COR-L47 (cell line): ENCODE data around the gene SMYD3.

Experiments used
- DNase-seq: peaks from one replicate; lab custom pipeline; 2025; lab: John Stamatoyannopoulos, UW

SMYD3 gene

DNA sequence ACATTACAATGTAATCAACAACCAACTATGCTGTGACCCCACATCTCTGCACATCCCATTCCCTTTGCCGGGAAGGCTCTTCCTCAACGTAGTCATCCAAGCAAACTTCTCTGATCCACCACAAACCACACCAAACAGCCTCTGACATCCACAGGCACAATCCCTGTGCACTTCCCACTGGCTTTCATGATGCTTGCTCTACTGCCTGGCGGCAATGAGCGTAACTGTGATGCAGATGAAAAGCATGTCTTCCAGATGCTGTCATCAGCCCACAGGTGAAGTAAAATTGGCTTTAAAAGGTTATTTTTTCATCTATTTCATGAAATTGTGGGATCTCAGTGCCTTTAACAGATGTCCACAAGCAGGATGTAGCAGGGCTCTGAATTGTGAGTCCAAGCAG lies 635.2 kb downstream of the SMYD3 start:
- no peak for DNase-seq

DNA sequence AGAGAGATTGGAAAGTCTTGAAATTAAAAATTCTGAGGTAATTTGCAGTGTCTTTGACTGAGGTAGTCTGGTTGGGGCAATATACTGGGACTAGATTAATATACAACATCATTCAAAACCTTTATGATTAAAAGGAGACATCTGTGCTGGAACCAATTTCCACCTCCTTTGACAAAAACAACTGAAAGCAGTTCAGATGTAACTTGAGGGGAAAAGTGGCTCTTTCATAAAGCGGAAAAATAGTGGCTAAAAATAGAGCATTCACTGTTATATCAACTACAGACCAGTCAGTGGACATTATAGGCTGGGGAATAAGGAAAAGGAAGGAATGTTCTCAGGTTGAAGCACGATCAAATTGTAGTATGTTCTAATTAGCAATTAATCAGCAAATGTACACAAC lies 635.9 kb downstream of the SMYD3 start:
- no peak for DNase-seq

DNA sequence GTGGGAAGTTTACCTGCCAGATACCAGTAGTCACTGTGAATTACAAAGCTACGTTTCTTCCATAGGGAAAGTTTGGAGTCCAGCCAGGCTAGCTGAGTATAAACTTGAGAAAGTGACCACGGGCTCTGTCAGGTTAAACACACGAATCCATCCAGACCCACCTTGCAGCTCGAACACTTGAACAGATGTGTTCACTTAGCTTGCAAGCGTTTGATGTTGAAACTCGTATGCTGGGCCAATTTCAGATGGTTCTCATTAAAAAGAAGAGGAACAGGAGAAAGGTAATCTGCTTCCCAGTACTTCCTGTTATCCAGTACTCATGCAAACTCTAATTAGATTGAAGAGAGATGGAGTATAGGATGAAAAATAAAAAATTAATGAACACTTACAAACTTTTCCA lies 636.4 kb downstream of the SMYD3 start:
- DNase-seq, result no peak

DNA sequence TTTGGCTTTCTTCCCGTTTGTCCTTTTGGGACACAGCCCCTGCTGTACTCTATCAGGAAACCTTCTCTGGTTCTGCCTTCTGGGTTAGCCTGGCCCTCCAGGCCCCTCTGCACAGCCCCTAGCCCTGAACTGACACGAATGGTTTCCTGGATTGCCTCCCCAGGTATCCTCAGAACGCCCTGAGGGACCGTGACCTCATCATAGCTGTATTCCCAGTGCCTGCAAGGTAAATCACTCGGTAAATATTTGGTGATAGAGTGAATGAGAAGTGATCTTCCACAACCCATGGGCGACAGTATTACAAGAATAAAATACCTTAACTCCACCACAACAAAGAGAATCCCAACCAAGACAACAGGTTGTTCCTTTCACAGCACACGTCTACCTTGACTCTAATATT lies 637.2 kb downstream of the SMYD3 start:
- no peak for DNase-seq

DNA sequence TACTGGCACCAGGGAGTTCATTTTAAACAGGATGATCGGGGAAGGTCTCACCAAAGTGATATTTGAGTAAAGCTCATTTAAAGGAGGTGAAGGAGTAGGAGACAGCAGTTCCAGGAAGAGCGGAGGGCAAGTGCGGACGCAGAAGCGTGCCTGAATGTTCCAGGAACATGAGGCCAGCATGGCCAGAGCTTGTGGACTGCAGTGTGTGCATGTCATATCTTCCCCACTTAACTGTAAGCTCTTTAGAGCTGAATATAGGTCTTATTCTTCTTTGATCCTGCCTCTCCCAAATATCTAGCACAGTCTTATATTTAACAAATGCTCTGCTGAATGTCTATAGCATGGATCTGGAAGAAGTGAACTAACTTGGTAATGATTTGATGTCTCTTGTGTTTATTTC lies 639.3 kb downstream of the SMYD3 start:
- no peak for DNase-seq

GRCh38 chr1:245864872-245865271 lies 642.2 kb downstream of the SMYD3 start:
- DNase-seq, result no peak

DNA sequence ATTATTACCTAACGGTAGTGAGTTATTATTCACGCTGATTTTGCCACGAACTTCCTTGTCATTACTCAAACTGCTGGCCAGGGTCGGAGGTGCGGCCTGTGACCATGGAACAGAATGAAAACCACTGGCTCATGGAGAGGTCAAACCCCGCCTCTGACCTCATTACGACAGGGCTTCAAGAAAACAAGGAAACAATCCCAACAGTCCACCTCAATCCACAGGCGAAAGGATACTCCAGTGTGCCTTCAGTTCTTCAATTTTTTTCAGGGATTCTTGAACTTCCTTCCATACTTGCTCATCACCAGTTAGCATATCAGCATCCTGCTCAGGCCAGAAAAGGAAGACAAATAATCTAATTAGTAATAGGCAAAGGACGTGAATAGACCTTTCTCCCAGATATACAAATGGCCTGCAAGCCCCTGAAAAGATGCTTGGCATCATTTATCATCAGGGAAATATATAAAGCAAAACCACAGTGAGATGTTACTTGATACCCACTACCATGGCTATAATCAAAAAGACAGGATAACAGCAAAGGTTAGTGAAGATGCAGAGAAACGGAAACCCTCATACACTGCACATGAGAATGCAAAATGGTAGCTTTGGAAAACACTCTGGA lies 643.4 kb downstream of the SMYD3 start:
- no peak for DNase-seq

- DNase-seq, result no peak
Observed at GRCh38 chr1:245862812-245863540, 644.1 kb downstream of the SMYD3 start.

DNA sequence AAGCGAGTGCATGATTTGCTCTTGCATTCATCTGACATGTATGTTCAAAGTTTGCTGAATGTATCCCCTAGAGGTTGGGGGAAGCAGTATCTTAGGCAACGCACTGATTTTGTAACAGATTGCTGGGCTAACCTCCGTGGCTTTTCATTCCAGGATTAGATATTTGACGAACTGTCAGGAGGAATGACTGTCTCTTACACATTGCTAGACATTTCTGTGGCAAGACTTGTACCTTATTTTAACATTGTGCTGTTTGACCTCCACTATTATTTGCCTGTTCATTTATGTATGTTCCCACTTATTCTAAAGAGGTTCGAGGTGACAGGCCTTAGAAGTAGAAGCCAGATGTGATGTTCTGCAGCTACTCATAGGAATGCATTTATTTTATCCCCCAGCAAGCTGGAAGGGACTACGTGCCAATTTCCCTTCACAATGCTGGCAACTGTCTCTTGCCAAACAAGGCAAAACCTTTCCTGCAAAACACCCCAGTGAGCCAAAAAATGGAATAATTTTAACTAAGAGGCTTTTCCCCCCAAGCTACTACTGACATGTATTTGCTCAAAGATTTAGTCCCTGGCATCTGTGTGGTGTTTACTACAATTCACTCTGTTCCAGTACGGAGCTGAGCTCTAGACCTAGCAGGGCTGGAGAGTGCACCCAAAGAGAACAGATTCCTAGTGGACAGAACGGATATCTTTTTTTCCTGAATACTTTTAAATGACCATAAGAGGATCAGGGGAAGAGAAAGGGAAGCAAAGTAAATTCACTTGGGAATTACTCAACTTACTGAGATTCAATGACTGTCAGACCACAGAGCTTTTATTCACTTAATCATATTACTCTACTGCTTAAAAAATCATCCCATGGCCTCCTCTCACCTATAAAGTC lies 646.2 kb downstream of the SMYD3 start:
- no peak for DNase-seq

DNA sequence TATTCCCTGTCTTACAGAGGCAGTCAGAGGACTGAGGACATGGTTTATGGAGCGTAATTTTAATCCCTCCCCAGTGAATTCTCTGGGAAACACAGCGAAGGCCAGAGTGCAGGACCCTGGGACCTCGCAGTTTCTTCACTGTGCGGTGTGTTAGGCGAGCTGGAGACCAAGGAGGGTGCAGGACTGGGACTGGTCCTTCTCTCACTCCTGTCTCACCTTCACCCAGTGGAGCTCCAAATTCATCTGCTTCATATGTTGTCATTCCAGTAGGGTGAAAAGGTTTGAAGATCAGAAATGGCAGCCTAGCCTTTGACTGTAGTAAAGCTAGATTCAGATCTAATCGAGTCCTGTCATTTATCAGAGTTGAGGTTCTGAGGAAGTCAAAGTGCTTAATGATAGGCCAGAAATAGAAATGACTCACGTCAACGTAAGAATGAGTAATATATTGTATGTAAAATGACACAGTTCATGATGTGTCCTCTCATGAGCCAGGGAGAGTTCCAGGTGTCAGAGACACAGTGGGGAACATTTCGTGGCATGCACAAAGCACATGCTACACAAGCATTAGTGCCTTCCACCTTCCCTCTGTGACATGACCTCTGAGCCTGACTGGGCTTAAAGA lies 647.5 kb downstream of the SMYD3 start:
- DNase-seq, result no peak

DNA sequence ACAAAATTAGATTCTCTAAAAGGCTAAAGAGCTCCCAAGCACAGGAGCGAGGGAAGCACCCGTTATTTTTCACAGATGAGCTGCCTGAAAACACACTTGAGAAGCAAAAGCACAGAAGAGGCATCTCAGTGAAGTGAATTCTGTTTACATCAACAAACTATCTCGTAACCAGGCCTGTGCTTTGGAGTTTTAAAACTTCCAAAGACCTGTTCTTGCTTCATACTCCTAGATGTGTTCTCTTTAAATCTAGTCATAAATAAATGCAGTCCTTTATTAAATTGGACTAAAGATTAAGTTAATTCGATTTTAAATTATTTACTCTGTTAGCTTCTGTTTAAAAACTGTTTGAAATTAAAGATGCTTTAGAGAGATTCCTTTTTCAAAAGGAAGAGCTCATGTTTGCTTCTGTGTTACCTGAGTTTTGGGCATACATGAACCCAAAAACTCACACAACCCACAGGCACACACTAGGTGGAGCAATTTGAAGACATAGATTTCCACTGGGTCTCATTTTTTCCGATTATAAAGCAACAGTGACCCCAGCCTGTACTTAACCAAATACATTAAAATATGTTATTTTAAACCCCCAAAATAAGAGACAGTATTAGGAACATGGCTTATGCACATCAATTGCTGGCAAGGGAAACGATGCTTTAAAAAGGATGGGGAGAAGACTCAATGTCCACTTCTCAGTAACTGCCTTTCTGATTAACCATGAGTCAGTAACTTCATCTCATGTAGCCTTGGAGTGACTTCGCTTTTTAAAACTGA lies 648.2 kb downstream of the SMYD3 start:
- peak; percentile 4 for DNase-seq

DNA sequence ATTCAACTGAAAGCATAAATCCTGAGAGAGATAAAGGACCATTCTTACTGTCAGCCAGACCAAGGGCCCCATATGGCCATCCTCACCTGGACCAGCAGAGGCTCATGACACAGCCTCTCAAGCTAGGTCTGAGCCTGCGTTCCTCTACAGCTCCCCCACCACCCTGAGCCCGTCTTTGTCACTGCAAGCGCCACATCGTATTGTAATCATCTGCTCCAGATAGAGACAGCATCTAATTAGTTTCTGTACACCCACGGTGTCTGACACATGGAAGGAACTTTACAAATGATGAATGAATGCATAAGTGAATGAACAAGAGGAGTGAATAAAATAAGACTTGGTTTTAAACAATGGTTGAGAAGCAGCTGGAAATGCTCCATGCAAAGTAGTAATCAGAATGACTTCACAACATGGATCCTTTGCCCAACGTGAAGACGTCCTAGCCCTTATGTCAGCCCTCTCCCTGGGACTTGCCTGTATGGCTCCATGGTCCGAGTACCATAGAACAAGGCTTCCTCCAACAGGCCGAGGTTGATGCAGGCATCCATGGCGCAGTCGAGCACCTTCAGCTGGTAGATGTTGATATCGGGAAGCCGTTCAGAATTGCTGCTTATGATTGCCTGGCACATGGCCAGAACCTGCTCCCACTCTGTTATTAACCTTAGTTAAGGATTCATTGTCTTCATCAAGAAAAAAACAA lies 648.9 kb downstream of the SMYD3 start:
- peak; percentile 50 for DNase-seq

- no peak for DNase-seq
Observed at GRCh38 chr1:245856944-245857531, 650.0 kb downstream of the SMYD3 start.

DNA sequence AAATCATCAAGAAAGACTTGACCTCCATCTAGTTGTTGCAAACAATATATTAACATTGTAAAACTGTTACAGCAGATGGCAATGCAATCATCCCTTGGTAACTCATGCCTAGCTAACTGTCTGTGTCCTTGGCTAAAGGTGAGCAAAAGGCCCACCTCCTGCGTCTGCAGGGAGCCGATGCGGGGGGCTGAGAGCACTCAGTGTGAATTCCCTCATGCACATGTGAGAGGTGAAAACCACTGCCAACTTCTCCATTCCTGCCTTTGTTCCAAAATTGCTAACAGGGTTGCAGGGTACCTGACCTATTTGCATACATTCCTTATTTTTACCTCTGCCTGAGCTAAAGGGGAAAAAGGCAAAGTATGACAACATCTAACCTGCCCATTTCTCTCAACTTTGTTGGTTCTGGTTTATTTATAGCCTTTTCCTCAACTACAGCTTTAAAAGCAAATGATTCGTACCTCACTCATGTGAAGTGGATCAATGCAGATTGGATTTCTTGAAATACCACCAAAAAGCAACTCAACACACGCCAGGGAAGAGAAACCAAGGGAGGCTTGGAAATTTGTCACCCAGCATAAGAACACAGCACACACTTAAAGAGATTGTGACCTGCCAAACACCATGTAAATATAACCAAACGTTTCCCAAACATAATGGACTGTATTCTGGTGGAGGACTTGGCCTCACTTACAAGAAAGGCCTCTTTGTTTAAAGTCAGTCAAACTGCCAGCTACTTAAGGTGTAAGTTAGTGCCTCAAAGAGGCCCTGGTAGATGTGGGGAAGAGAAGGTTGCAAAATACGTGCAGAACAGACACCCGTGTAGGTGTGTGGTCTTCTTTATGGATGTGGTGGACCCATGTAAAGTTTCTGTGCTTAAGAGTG lies 651.0 kb downstream of the SMYD3 start:
- no peak for DNase-seq

DNA sequence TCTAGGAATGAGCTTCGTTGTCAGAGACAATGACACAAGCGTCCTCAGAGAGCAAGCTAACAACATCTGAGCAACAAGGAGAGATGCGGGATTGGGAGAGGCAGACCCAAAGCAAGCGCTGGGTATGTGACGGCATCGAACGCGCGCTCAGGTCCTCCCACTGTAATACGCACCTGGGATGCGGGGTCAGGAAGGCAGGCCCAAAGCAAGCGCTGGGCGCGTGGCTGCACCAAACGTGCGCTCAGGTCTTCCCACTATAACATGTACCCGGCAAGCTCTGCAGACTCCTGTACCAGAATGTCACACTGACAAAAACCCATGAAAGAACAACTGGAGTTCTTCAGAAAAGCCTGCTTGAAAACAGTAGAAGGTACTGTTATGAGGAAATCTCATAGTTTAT lies 653.8 kb downstream of the SMYD3 start:
- no peak for DNase-seq

DNA sequence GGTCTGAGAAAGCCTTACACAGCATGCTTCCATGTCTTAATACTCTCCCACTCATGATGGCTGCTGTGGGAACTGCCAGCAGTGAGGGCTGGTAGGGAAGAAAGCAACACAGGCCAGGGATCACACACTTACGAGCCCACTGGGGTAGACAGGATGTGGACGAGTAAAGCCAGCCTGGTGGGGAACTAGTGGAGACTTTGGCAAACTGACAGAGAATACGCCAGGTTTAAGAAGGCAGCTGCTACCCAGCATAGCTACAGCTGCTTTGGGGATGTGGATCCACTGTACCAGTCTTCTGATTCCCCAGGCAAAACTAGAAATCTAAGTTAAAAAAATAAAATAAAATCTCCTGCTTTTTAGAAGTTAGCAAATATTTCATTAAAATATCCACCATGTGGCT lies 664.0 kb downstream of the SMYD3 start:
- no peak for DNase-seq

DNA sequence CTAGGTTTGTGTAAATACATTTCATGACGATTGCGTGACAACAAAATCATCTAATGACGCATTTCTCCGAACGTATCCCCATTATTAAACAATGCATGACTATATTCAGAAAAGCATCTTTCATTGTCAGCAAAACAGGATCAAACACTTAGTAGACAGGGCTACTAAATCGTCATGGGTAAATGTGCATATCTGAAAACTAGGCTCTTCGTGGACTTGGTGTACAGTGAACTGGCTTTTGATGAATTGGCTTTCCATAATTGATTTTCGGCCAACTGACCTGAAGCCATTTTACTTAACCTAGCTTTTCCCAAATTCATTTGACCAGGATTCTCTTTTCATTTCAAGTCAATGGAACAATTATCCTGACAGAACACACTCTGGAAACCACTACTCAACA lies 665.0 kb downstream of the SMYD3 start:
- DNase-seq, result no peak

GRCh38 chr1:245840971-245841370 lies 666.1 kb downstream of the SMYD3 start:
- no peak for DNase-seq

DNA sequence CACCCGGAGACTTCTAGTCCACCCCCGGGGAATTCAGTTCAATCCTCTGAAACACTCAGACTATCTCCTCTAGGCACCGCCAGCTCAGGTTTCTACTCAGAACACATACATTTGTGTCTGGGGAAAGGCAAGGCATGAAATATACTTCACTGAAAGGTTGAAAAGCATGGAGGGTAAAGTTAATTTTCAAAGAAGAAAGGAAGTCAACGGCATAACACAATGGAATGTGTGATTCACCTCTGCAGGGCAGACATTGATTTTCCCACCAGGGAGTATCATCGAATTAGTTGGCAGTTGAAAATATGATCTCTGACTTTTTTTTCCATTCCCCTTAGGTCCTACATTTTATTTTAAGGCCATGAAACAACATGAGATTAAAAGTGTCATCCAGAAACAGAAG lies 669.4 kb downstream of the SMYD3 start:
- no peak for DNase-seq

GRCh38 chr1:245835386-245835785 lies 671.7 kb downstream of the SMYD3 start:
- no peak for DNase-seq
